GF-D8 (cell line): ENCODE measurements around the gene TET1.
"Not testable (repeated sequence)": the region's sequence is repeated elsewhere in the genome, so short reads cannot be mapped to it uniquely, and the experiment has no call there.

Experiments
- DNase-seq: peaks from one replicate; lab custom pipeline; 2025; lab: John Stamatoyannopoulos, UW

The TET1 gene

GRCh38 chr10:68564712-68565111 lies 4.6 kb downstream of the TET1 start:
- no peak for DNase-seq

- DNase-seq: no peak
Observed at GRCh38 chr10:68565658-68566057, 5.5 kb downstream of the TET1 start.

- no peak for DNase-seq
Observed at GRCh38 chr10:68566351-68566750, 6.2 kb downstream of the TET1 start.

- DNase-seq: no peak
Observed at GRCh38 chr10:68566955-68567354, 6.8 kb downstream of the TET1 start.

- DNase-seq: no peak
Observed at GRCh38 chr10:68572151-68572550, 12.0 kb downstream of the TET1 start.

- no peak for DNase-seq
Observed at GRCh38 chr10:68574051-68574450, 13.9 kb downstream of the TET1 start.

- DNase-seq: no peak
Observed at GRCh38 chr10:68576118-68576517, 16.0 kb downstream of the TET1 start.

GRCh38 chr10:68578974-68579373 lies 18.8 kb downstream of the TET1 start:
- DNase-seq: no peak

- not testable (repeated sequence) for DNase-seq
Observed at GRCh38 chr10:68584187-68584586, 24.1 kb downstream of the TET1 start.

- DNase-seq: no peak
Observed at GRCh38 chr10:68586606-68587305, 26.6 kb downstream of the TET1 start.

- DNase-seq: no peak
Observed at GRCh38 chr10:68594405-68594804, 34.3 kb downstream of the TET1 start.

GRCh38 chr10:68595513-68595912 lies 35.4 kb downstream of the TET1 start:
- no peak for DNase-seq

- DNase-seq: no peak
Observed at GRCh38 chr10:68597407-68597806, 37.3 kb downstream of the TET1 start.

GRCh38 chr10:68598978-68599770 lies 39.0 kb downstream of the TET1 start:
- DNase-seq: no peak

GRCh38 chr10:68599771-68600040 lies 39.6 kb downstream of the TET1 start:
- no peak for DNase-seq

GRCh38 chr10:68600041-68600778 lies 40.1 kb downstream of the TET1 start:
- peak; percentile 62 for DNase-seq

GRCh38 chr10:68601501-68602265 lies 41.5 kb downstream of the TET1 start:
- no peak for DNase-seq

- DNase-seq: no peak
Observed at GRCh38 chr10:68602434-68602833, 42.3 kb downstream of the TET1 start.

- no peak for DNase-seq
Observed at GRCh38 chr10:68603766-68604165, 43.6 kb downstream of the TET1 start.

GRCh38 chr10:68604441-68604840 lies 44.3 kb downstream of the TET1 start:
- DNase-seq: no peak

- DNase-seq: no peak
Observed at GRCh38 chr10:68606918-68607317, 46.8 kb downstream of the TET1 start.

GRCh38 chr10:68610023-68610422 lies 49.9 kb downstream of the TET1 start:
- not testable (repeated sequence) for DNase-seq
